Stimulated activated CD4-positive, alpha-beta T cell treated with anti-CD3 and anti-CD28 coated beads, Interleukin-2, amount 100 ng/mL, for 24 hours (primary cell): ENCODE data around the gene IFNA4.

Experiments used
- DNase-seq, 2 donors: peaks; one replicate each; pipeline ENCODE4 v3.0.0-alpha.2; 2020

Gene IFNA4

DNA sequence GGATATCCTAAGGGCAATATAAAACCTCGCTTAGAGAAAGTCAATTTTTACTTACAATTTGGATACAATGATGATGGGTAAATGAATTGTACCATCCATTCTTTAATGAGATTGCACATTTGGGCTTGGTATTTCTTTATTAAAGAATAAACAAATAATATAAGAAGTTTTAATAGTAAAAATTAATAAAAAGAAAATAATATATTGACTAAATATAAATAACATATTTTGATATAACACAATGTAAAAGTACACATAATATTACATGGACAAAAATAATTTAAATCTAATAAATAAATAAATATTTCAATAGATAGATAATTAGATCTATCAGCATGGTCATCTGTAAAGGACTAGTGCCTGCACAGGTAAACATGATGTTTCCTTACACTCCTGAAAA lies 21.9 kb downstream of the IFNA4 start:
- DNase-seq = no peak

DNA sequence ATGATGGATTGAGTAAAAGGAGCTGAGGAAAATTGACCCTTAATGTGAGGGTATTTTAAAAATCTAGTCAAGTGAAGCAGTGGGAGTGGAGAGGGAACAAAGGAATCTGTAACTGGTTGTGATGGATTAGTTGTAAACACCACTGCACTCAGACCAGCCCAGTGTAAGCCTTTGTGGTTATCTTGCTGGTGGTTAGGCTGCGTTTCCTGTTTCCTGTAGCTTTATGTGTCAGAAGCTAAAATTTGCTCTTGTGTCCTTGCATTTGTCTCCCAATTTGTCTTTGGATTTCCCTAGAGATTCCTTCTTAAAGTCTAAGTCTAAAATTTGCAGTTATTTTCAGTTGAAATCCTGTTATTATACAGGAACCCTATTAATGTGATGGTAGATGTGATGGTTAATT lies 27.2 kb downstream of the IFNA4 start:
- peak in 1 of 2 donors; percentile 7 for DNase-seq

GRCh38 chr9:21155501-21155900 lies 31.9 kb downstream of the IFNA4 start:
- no peak for DNase-seq

DNA sequence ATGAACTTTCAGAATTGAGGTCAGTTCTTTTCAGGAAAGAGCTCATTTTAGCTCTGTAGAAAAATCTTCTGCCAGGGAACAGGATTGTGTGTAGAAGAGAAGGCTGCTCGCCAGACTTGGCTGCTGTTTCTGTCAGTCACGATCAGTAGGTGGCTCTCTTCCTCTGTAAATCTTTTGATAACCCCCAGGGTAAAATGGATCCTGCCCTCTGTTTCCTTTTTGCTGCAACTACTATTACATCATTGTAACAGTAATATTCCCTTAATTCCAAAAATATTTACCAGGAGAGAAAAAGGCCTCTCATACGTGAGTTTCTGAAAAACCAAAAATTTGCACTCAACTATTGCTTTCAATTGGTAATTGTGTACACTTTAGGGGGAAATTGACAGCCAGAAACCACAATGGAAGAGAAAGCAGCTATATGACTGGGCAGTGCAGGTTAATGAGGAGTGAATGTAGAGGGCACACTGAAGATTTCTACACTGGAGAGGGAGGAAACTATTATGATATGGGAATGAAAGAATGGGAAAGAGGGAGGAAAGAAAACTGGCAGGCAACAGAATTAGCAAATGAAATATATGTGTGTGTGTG lies 33.3 kb downstream of the IFNA4 start:
- DNase-seq = no peak

- DNase-seq = no peak
These were observed 33.9 kb downstream of the IFNA4 start for GRCh38 chr9:21153336-21154017.

DNA sequence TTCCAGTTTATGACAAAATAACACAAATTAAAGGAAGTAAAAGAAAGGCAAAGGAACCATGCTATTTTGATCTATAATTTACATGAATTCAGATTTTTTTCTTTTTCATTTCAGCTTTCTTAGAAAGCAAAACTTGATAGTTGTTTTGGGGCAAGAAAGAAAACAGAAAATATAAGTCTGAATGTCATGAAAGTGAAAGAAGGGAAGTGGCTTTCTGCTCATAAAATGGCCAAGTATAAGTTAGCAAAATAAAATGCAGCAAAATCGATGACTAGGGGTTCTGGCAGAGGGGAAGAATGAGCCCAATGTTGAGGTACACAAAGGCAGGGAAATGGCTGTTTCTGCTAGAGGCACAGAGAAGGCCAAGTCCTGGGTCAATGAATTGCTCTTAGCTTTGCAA lies 42.8 kb downstream of the IFNA4 start:
- DNase-seq = no peak

- no peak for DNase-seq
These were observed 45.9 kb downstream of the IFNA4 start, which contains the start of gene IFNW1 for GRCh38 chr9:21141427-21141882. Gene IFNW1, minus strand, starts transcription at chr9:21141832. Its CDS starts 262 bp downstream, at chr9:21141570.

DNA sequence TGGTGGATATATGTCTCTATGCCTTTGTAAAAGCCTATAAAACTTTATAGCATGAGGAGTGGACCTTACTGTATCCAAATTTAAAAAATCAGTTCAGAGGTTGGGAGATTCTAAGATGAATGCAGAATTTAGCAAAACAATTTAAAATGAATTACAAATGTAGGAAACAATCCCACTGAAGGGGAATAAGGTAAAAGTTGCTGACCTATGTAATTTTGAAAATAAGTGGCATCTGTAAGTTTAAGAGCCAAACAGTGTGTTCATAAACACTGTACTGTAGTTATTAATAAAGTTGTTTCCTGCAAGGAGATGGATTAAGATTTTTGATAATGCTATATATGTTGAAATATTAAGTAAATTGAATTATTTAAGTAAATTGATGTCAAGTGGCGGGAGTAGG lies 50.4 kb downstream of the IFNA4 start:
- no peak for DNase-seq
